HepG2 (cell line): ENCODE data around the gene CAMKMT. TPM values are rescaled to one million over a fixed set of nuclear protein-coding genes. Genes with fewer than 3 reads are reported as not detected.

Experiments used
- AKAP8 ChIP-seq: sonication (generic); formaldehyde crosslinking; IDR thresholded peaks from 2 replicates; pipeline ENCODE4 v1.5.1; 2020; ENCODE audit warnings: mild to moderate bottlenecking, missing genetic modification reagents
- EED ChIP-seq: sonication (generic); formaldehyde crosslinking; IDR thresholded peaks from 2 replicates; pipeline ENCODE4 v1.5.0; 2020; ENCODE audit warnings: mild to moderate bottlenecking, missing genetic modification reagents
- GRHL1 ChIP-seq: sonication (generic); formaldehyde crosslinking; conservative IDR thresholded peaks from 2 replicates; pipeline ENCODE4 v1.8.0; 2022; ENCODE audit warnings: missing genetic modification reagents
- GZF1 ChIP-seq: sonication (generic); formaldehyde crosslinking; IDR thresholded peaks from 2 replicates; pipeline ENCODE4 v1.5.1; 2020; ENCODE audit warnings: mild to moderate bottlenecking, missing genetic modification reagents
- HOXA5 ChIP-seq: sonication (generic); formaldehyde crosslinking; IDR thresholded peaks from 2 replicates; pipeline ENCODE4 v1.4.0; 2020; ENCODE audit warnings: missing genetic modification reagents
- NR2F2 ChIP-seq: IDR thresholded peaks from 2 replicates; pipeline ENCODE4 v1.6.1; 2012; ENCODE audit warnings: low read depth, inconsistent platforms, borderline replicate concordance
- SKIL ChIP-seq: sonication (generic); formaldehyde crosslinking; IDR thresholded peaks from 2 replicates; pipeline ENCODE4 v1.8.0; 2022; ENCODE audit warnings: missing genetic modification reagents, mild to moderate bottlenecking, moderate library complexity, borderline replicate concordance
- ZNF281 ChIP-seq: sonication (generic); formaldehyde crosslinking; IDR thresholded peaks from 2 replicates; pipeline ENCODE4 v1.4.0; 2020; ENCODE audit warnings: missing genetic modification reagents, borderline replicate concordance
- ZNF576 ChIP-seq: sonication (generic); formaldehyde crosslinking; IDR thresholded peaks from 2 replicates; pipeline ENCODE4 v1.4.0; 2020; ENCODE audit warnings: mild to moderate bottlenecking, missing genetic modification reagents
- ZNF788 ChIP-seq: sonication (generic); formaldehyde crosslinking; IDR thresholded peaks from 2 replicates; pipeline ENCODE4 v1.5.0; 2020; ENCODE audit warnings: mild to moderate bottlenecking, missing genetic modification reagents, borderline replicate concordance
- polyA plus RNA-seq, 8 experiments: library from polyadenylated mRNA; depleted of rRNA in 3 of 8; stranded (reverse) in 7 of 8; unstranded in 1 of 8; fragments of >200 nt; fragmentation: Illumina TruSeq in 4 of 8; extraction: Trizol in 4 of 8; gene quantifications; 2 replicates each; pipeline versions ENCODE4 v1.2.1 to v1.2.3, GENCODE V29; 2011 to 2016; ENCODE audit warnings: low read depth in 4 of 8, missing spikeins in 1 of 8, mixed read lengths in 1 of 8; ENCODE audit not compliant: insufficient read depth in 1 of 8
- total RNA-seq, 5 experiments: library from RNA; depleted of rRNA; stranded (reverse); fragments of >200 nt; fragmentation: Illumina TruSeq; extraction: Trizol; gene quantifications; 2 replicates each; pipeline ENCODE4 v1.2.3, GENCODE V29; 2016; ENCODE audit warnings: low read depth in 1 of 5

Gene CAMKMT
- total and polyA plus RNA-seq, 2 of the 13 experiments (the other 11 are each of a cell fraction or from before 2014, with no cell fraction given), result 6.9 to 20.8 TPM

- TF ChIP-seq SKIL, result peak; percentile 27; the same call in 1 of the 2 replicates
- 0 out of 2 replicates have a peak, but pooled peaks have one; percentile 49 for TF ChIP-seq GZF1
- no peak for TF ChIP-seq ZNF788
- TF ChIP-seq EED, result peak; percentile 14; the same call in 1 of the 2 replicates
- TF ChIP-seq AKAP8, result 0 out of 2 replicates have a peak, but pooled peaks have one; percentile 26
- 0 out of 2 replicates have a peak, but pooled peaks have one; percentile 57 for TF ChIP-seq ZNF576
- 0 out of 2 replicates have a peak, but pooled peaks have one; percentile 17 for TF ChIP-seq HOXA5 (CRISPR knock-in tag)
- TF ChIP-seq GRHL1 (CRISPR knock-in tag), result no peak
- 0 out of 2 replicates have a peak, but pooled peaks have one; percentile 10 for TF ChIP-seq NR2F2
- TF ChIP-seq ZNF281 (CRISPR knock-in tag), result peak; percentile 37; the same call in 1 of the 2 replicates
Observed at GRCh38 chr2:44360749-44361329, 908 bp upstream of the CAMKMT start (continued).
